HepG2 (cell line): ENCODE results near the gene MRPS14. TPM values are rescaled to one million over a fixed set of nuclear protein-coding genes. Genes with fewer than 3 reads are reported as not detected.

Experiments used
- FLYWCH1 ChIP-seq: sonication (generic); formaldehyde crosslinking; IDR thresholded peaks from 2 replicates; pipeline ENCODE4 v1.8.1; 2023; ENCODE audit warnings: mild to moderate bottlenecking, missing genetic modification reagents
- HNF4A ChIP-seq: sonication (generic); formaldehyde crosslinking; IDR thresholded peaks from 2 replicates; pipeline ENCODE4 v1.4.0; 2020; ENCODE audit warnings: missing genetic modification reagents
- HOXA3 ChIP-seq: sonication (generic); formaldehyde crosslinking; IDR thresholded peaks from 2 replicates; pipeline ENCODE4 v1.5.0; 2020; ENCODE audit warnings: missing genetic modification reagents
- HOXA5 ChIP-seq: sonication (generic); formaldehyde crosslinking; IDR thresholded peaks from 2 replicates; pipeline ENCODE4 v1.4.0; 2020; ENCODE audit warnings: missing genetic modification reagents
- JUND ChIP-seq: sonication (generic); formaldehyde crosslinking; IDR thresholded peaks from 2 replicates; pipeline ENCODE4 v1.8.0; 2022; ENCODE audit warnings: mild to moderate bottlenecking, missing genetic modification reagents
- PTBP1 ChIP-seq: fragments of 200-400 bp; formaldehyde crosslinking; IDR thresholded peaks from 2 replicates; pipeline ENCODE4 v1.6.1; 2018; ENCODE audit warnings: low read length, low read depth; ENCODE audit not compliant: poor library complexity, severe bottlenecking
- YY1 ChIP-seq: IDR thresholded peaks from 2 replicates; pipeline ENCODE4 v1.6.1; 2011; ENCODE audit warnings: low read length, low read depth, moderate library complexity, mild to moderate bottlenecking; ENCODE audit not compliant: insufficient read depth, insufficient replicate concordance
- ZFP41 ChIP-seq: sonication (generic); formaldehyde crosslinking; IDR thresholded peaks from 2 replicates; pipeline ENCODE4 v1.4.0; 2020; ENCODE audit warnings: mild to moderate bottlenecking, missing genetic modification reagents, borderline replicate concordance
- ZNF230 ChIP-seq: sonication (generic); formaldehyde crosslinking; IDR thresholded peaks from 2 replicates; pipeline ENCODE4 v1.4.0; 2020; ENCODE audit warnings: mild to moderate bottlenecking, missing genetic modification reagents
- ZNF331 ChIP-seq: sonication (generic); formaldehyde crosslinking; IDR thresholded peaks from 2 replicates; pipeline ENCODE4 v1.4.0; 2020; ENCODE audit warnings: missing genetic modification reagents
- ZNF776 ChIP-seq: sonication (generic); formaldehyde crosslinking; IDR thresholded peaks from 2 replicates; pipeline ENCODE4 v1.4.0; 2020; ENCODE audit warnings: mild to moderate bottlenecking, missing genetic modification reagents
- polyA plus RNA-seq, 8 experiments: library from polyadenylated mRNA; depleted of rRNA in 3 of 8; stranded (reverse) in 7 of 8; unstranded in 1 of 8; fragments of >200 nt; fragmentation: Illumina TruSeq in 4 of 8; extraction: Trizol in 4 of 8; gene quantifications; 2 replicates each; pipeline versions ENCODE4 v1.2.1 to v1.2.3, GENCODE V29; 2011 to 2016; ENCODE audit warnings: low read depth in 4 of 8, missing spikeins in 1 of 8, mixed read lengths in 1 of 8; ENCODE audit not compliant: insufficient read depth in 1 of 8
- total RNA-seq, 5 experiments: library from RNA; depleted of rRNA; stranded (reverse); fragments of >200 nt; fragmentation: Illumina TruSeq; extraction: Trizol; gene quantifications; 2 replicates each; pipeline ENCODE4 v1.2.3, GENCODE V29; 2016; ENCODE audit warnings: low read depth in 1 of 5
- TF ChIP-seq, protein P1 (sequence below): sonication (generic); formaldehyde crosslinking; IDR thresholded peaks from 2 replicates; pipeline ENCODE4 v1.5.0; 2020; ENCODE audit warnings: mild to moderate bottlenecking, missing genetic modification reagents
- TF ChIP-seq, protein P2 (sequence below): sonication (generic); formaldehyde crosslinking; IDR thresholded peaks from 2 replicates; pipeline ENCODE4 v1.8.0; 2022; ENCODE audit warnings: missing genetic modification reagents, mild to moderate bottlenecking, borderline replicate concordance
- TF ChIP-seq, protein P3 (sequence below): sonication (generic); formaldehyde crosslinking; IDR thresholded peaks from 2 replicates; pipeline ENCODE4 v1.4.0; 2020; ENCODE audit warnings: low read depth, missing genetic modification reagents
- TF ChIP-seq, protein P4 (sequence below): sonication (generic); formaldehyde crosslinking; IDR thresholded peaks from 2 replicates; pipeline ENCODE4 v1.4.0; 2020; ENCODE audit warnings: missing genetic modification reagents; ENCODE audit errors: not compliant biosample characterization
- TF ChIP-seq, protein P5 (sequence below): sonication (generic); formaldehyde crosslinking; IDR thresholded peaks from 2 replicates; pipeline ENCODE4 v1.4.0; 2020; ENCODE audit warnings: mild to moderate bottlenecking, missing genetic modification reagents
- TF ChIP-seq, protein P6 (sequence below): sonication (generic); IDR thresholded peaks from 2 replicates; pipeline ENCODE4 v1.6.1; 2016; ENCODE audit warnings: low read depth, borderline replicate concordance
- TF ChIP-seq, protein P7 (sequence below): sonication (generic); formaldehyde crosslinking; IDR thresholded peaks from 2 replicates; pipeline ENCODE4 v1.4.0; 2020; ENCODE audit warnings: mild to moderate bottlenecking, missing genetic modification reagents

MRPS14 gene
- total and polyA plus RNA-seq, 2 of the 13 experiments (the other 11 are each of a cell fraction or from before 2014, with no cell fraction given), result 36.6 to 43.2 TPM

DNA sequence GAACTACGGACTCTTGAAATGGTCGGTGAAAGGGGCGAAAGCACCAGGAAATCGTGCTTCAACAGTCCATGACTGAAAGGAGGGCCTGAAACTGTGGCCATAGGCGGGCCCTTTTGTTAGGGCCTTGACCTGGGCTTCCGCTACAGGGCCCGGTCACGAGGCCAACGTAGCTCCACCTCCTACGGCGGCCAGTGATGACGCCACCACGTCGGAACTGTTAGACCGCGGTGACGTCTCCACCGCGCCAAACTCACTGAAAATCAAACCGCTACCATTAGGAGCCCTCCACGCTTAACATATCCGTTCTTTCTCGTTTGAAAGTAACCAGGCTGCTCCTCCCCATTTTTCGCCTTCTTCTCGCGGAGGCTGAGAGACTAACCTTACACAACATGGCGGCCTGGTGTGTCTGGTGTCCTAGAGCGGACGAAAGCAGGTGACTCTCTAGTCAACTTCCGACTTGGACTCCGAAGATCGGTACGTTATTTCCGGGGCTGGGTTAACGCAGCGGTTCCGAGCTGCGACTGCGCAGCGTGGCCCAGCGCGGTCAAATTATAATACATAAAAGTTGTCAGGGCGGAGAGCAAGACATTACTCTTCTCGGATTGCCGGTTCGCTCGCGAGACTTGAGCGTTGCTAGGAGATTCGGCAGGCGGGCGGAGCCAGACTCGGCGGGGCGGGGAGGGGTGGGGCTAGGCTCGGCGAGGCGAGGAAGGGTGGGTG lies 23.8 kb downstream of the MRPS14 start (continued):
- TF ChIP-seq, protein P1, sequence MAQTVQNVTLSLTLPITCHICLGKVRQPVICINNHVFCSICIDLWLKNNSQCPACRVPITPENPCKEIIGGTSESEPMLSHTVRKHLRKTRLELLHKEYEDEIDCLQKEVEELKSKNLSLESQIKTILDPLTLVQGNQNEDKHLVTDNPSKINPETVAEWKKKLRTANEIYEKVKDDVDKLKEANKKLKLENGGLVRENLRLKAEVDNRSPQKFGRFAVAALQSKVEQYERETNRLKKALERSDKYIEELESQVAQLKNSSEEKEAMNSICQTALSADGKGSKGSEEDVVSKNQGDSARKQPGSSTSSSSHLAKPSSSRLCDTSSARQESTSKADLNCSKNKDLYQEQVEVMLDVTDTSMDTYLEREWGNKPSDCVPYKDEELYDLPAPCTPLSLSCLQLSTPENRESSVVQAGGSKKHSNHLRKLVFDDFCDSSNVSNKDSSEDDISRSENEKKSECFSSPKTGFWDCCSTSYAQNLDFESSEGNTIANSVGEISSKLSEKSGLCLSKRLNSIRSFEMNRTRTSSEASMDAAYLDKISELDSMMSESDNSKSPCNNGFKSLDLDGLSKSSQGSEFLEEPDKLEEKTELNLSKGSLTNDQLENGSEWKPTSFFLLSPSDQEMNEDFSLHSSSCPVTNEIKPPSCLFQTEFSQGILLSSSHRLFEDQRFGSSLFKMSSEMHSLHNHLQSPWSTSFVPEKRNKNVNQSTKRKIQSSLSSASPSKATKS (CRISPR knock-in tag), result no peak
- TF ChIP-seq PTBP1 (no peak), FLYWCH1 (no peak), ZFP41 (CRISPR knock-in tag) (0 out of 2 replicates have a peak, but pooled peaks have one; percentile 25), ZNF776 (CRISPR knock-in tag) (peak; percentile 72; the same call in 1 of the 2 replicates), YY1 (peak; percentile 94), ZNF230 (CRISPR knock-in tag) (no peak), ZNF331 (peak; percentile 77), HNF4A (CRISPR knock-in tag) (peak; percentile 12; the same call in 1 of the 2 replicates), JUND (CRISPR knock-in tag) (no peak; the same call in 1 of the 2 replicates), HOXA5 (CRISPR knock-in tag) (no peak; the same call in 1 of the 2 replicates), HOXA3 (CRISPR knock-in tag) (peak; percentile 99)
- TF ChIP-seq, protein P2, sequence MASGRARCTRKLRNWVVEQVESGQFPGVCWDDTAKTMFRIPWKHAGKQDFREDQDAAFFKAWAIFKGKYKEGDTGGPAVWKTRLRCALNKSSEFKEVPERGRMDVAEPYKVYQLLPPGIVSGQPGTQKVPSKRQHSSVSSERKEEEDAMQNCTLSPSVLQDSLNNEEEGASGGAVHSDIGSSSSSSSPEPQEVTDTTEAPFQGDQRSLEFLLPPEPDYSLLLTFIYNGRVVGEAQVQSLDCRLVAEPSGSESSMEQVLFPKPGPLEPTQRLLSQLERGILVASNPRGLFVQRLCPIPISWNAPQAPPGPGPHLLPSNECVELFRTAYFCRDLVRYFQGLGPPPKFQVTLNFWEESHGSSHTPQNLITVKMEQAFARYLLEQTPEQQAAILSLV (CRISPR knock-in tag), result 0 out of 2 replicates have a peak, but pooled peaks have one; percentile 21
- TF ChIP-seq, protein P3, sequence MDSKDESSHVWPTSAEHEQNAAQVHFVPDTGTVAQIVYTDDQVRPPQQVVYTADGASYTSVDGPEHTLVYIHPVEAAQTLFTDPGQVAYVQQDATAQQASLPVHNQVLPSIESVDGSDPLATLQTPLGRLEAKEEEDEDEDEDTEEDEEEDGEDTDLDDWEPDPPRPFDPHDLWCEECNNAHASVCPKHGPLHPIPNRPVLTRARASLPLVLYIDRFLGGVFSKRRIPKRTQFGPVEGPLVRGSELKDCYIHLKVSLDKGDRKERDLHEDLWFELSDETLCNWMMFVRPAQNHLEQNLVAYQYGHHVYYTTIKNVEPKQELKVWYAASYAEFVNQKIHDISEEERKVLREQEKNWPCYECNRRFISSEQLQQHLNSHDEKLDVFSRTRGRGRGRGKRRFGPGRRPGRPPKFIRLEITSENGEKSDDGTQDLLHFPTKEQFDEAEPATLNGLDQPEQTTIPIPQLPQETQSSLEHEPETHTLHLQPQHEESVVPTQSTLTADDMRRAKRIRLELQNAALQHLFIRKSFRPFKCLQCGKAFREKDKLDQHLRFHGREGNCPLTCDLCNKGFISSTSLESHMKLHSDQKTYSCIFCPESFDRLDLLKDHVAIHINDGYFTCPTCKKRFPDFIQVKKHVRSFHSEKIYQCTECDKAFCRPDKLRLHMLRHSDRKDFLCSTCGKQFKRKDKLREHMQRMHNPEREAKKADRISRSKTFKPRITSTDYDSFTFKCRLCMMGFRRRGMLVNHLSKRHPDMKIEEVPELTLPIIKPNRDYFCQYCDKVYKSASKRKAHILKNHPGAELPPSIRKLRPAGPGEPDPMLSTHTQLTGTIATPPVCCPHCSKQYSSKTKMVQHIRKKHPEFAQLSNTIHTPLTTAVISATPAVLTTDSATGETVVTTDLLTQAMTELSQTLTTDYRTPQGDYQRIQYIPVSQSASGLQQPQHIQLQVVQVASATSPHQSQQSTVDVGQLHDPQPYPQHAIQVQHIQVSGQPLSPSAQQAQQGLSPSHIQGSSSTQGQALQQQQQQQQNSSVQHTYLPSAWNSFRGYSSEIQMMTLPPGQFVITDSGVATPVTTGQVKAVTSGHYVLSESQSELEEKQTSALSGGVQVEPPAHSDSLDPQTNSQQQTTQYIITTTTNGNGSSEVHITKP (CRISPR knock-in tag), result no peak; the same call in 1 of the 2 replicates
- TF ChIP-seq, protein P4, sequence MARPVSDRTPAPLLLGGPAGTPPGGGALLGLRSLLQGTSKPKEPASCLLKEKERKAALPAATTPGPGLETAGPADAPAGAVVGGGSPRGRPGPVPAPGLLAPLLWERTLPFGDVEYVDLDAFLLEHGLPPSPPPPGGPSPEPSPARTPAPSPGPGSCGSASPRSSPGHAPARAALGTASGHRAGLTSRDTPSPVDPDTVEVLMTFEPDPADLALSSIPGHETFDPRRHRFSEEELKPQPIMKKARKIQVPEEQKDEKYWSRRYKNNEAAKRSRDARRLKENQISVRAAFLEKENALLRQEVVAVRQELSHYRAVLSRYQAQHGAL, result no peak
- TF ChIP-seq, protein P5, sequence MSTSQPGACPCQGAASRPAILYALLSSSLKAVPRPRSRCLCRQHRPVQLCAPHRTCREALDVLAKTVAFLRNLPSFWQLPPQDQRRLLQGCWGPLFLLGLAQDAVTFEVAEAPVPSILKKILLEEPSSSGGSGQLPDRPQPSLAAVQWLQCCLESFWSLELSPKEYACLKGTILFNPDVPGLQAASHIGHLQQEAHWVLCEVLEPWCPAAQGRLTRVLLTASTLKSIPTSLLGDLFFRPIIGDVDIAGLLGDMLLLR (CRISPR knock-in tag), result 0 out of 2 replicates have a peak, but pooled peaks have one; percentile 38
- TF ChIP-seq, protein P6, sequence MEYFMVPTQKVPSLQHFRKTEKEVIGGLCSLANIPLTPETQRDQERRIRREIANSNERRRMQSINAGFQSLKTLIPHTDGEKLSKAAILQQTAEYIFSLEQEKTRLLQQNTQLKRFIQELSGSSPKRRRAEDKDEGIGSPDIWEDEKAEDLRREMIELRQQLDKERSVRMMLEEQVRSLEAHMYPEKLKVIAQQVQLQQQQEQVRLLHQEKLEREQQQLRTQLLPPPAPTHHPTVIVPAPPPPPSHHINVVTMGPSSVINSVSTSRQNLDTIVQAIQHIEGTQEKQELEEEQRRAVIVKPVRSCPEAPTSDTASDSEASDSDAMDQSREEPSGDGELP, result 0 out of 2 replicates have a peak, but pooled peaks have one; percentile 13
- TF ChIP-seq, protein P7, sequence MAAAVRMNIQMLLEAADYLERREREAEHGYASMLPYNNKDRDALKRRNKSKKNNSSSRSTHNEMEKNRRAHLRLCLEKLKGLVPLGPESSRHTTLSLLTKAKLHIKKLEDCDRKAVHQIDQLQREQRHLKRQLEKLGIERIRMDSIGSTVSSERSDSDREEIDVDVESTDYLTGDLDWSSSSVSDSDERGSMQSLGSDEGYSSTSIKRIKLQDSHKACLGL (CRISPR knock-in tag), result peak; percentile 51; the same call in 1 of the 2 replicates
